Spleen (tissue), 7 donors: ENCODE results near the gene PNMA1.

Experiments
- CTCF ChIP-seq, 11 experiments: fragments of 200-600 bp in 7 of 11; fragments of 450-650 bp in 4 of 11; sonication (generic) in 4 of 11; IDR thresholded peaks in 8 of 11; conservative IDR thresholded peaks in 3 of 11; 1 replicate in 7 of 11; 2 replicates in 4 of 11; pipeline versions ENCODE4 v1.4.0 to v1.8.0; 2016 to 2021; ENCODE audit warnings: antibody characterized with exemption in 11 of 11, inconsistent platforms in 4 of 11, mild to moderate bottlenecking in 1 of 11
- POLR2A ChIP-seq, 3 donors: fragments of 450-650 bp; IDR thresholded peaks; one replicate each; pipeline ENCODE4 v1.5.1; 2017; ENCODE audit warnings: antibody characterized with exemption in 3 of 3, mild to moderate bottlenecking in 1 of 3
- donor health status: DM: no; HTN: no; CAD: no; lungs with moderate emphysema.
- donor health status: DM: no; HTN: no; CAD: no.
- donor health status: DM: no; HTN: no; CAD: no.

- no peak for TF ChIP-seq CTCF (IDR thresholded peaks at IDR 0.05 in 8 of 11, conservative IDR thresholded peaks at IDR 0.05 in 3 of 11)
- no peak for TF ChIP-seq POLR2A (IDR thresholded peaks at IDR 0.05)
Observed at GRCh38 chr14:73732006-73732405, 17.8 kb upstream of the PNMA1 start.
